ENCODE results near the gene PI4KB. TPM values are rescaled to one million over a fixed set of nuclear protein-coding genes. Genes with fewer than 3 reads are reported as not detected.

PI4KB gene
- total and polyA plus RNA-seq, 4 donors = 14.2 to 27.1 (median 19.2) TPM

DNA sequence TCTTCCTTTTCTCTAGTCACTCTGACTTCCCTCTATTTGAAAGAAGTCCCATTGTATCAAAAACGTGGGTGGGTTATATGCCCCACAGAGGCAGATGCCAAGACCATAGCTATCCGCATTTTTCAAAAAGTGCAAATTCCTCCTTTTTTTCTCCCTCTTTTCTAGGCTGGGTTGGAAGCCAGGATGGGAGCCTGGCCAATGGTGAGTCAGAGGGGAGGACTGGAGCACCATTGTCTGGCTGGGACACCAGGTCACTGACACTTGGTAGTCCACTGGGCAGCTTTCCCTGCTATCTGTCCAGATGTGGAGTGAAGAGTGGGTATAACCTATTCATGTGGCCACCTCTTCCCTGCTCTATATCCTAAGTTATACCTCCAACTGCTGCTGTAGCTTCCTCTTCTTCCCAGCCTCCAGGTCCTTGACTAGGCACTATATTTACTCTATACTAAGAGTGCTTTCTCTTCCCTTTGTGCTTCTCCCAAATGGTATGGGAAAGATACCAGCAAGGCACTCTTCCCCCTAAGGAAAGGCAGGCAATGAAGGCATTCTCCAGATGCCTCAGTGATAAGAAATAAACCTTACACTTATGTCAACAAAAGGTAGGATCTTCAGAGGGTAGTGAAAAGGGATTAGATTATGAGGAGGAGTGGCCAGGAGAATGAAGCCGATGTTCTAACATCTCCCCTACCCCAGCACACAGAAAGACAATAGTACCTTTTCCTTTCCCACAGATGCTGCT is 12.9 kb downstream of the PI4KB start:
- no peak overlapping the region for H3K4me3 ChIP-seq (ENCODE audit: low read depth in 1 of 3, low read length in 3 of 3)
- TF ChIP-seq EGR1 (IDR thresholded peaks at IDR 0.05; ENCODE audit: low read depth in 2 of 2) = no peak
- peak; percentile 67 for TF ChIP-seq SP1 (IDR thresholded peaks at IDR 0.05)
- TF ChIP-seq, protein P1, sequence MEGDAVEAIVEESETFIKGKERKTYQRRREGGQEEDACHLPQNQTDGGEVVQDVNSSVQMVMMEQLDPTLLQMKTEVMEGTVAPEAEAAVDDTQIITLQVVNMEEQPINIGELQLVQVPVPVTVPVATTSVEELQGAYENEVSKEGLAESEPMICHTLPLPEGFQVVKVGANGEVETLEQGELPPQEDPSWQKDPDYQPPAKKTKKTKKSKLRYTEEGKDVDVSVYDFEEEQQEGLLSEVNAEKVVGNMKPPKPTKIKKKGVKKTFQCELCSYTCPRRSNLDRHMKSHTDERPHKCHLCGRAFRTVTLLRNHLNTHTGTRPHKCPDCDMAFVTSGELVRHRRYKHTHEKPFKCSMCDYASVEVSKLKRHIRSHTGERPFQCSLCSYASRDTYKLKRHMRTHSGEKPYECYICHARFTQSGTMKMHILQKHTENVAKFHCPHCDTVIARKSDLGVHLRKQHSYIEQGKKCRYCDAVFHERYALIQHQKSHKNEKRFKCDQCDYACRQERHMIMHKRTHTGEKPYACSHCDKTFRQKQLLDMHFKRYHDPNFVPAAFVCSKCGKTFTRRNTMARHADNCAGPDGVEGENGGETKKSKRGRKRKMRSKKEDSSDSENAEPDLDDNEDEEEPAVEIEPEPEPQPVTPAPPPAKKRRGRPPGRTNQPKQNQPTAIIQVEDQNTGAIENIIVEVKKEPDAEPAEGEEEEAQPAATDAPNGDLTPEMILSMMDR (IDR thresholded peaks at IDR 0.05; ENCODE audit: low read depth, low read length, missing input control) = no peak
- no peak for TF ChIP-seq ZBTB33 (IDR thresholded peaks at IDR 0.05)
- no peak for TF ChIP-seq TAF1 (conservative IDR thresholded peaks at IDR 0.05)
- peak; percentile 29 for TF ChIP-seq HNF4G (IDR thresholded peaks at IDR 0.05)
- TF ChIP-seq JUND (IDR thresholded peaks at IDR 0.05) = peak; percentile 98 to 99
- TF ChIP-seq RXRA (IDR thresholded peaks at IDR 0.05) = peak; percentile 92 to 93
- peak; percentile 56 for TF ChIP-seq FOXA1 (IDR thresholded peaks at IDR 0.05)
- TF ChIP-seq REST (IDR thresholded peaks at IDR 0.05) = peak; percentile 48
- peak; percentile 35 for TF ChIP-seq FOXA2 (IDR thresholded peaks at IDR 0.05)
- peak; percentile 58 for TF ChIP-seq YY1 (IDR thresholded peaks at IDR 0.05)
- peak; percentile 83 for TF ChIP-seq NR2F2 (IDR thresholded peaks at IDR 0.05)
- TF ChIP-seq HNF4A (conservative IDR thresholded peaks at IDR 0.05) = peak; percentile 70 to 74
- no peak for TF ChIP-seq GABPA (IDR thresholded peaks at IDR 0.05 in 1 of 2, conservative IDR thresholded peaks at IDR 0.05 in 1 of 2)
- TF ChIP-seq, protein P2, sequence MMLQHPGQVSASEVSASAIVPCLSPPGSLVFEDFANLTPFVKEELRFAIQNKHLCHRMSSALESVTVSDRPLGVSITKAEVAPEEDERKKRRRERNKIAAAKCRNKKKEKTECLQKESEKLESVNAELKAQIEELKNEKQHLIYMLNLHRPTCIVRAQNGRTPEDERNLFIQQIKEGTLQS (IDR thresholded peaks at IDR 0.05) = peak; percentile 95
- TF ChIP-seq, protein P3, sequence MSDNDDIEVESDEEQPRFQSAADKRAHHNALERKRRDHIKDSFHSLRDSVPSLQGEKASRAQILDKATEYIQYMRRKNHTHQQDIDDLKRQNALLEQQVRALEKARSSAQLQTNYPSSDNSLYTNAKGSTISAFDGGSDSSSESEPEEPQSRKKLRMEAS (IDR thresholded peaks at IDR 0.05) = no peak
- peak; percentile 21 to 42 for TF ChIP-seq RAD21 (IDR thresholded peaks at IDR 0.05)
- H3K9me3 ChIP-seq (ENCODE audit: control insufficient read depth in 4 of 4, low read length in 3 of 4) = no peaks in the 10 kb centered on the region
- WGBS = 43% methylated on average over 3 of the region's 3 CpGs
- H3K4me1 ChIP-seq (ENCODE audit: control insufficient read depth in 4 of 4, insufficient read depth in 4 of 4, low read length in 3 of 4) = peaks cover 32 to 52% (median 45%) of the 10 kb centered on the region in 4 donors
- peak overlapping the region; percentile 53 to 57 for H3K27ac ChIP-seq (ENCODE audit: low read depth in 1 of 2, low read length in 2 of 2)
- H3K9ac ChIP-seq (ENCODE audit: low read depth in 1 of 2, low read length in 2 of 2) = no peak overlapping the region
- no peaks in the 10 kb centered on the region for H3K27me3 ChIP-seq (ENCODE audit: control insufficient read depth in 4 of 4, insufficient read depth in 4 of 4, low read length in 3 of 4)
- H3K36me3 ChIP-seq (ENCODE audit: control insufficient read depth in 4 of 4, insufficient read depth in 3 of 4, low read depth in 1 of 4, low read length in 3 of 4) = peaks cover 0 to 23% (median 12%) of the 10 kb centered on the region in 4 donors
- DNase-seq (ENCODE audit: low spot score) = no peak
